Neutrophil (primary cell): Measurements from ENCODE around the gene SLFN13.
"Not testable (repeated sequence)": the region's sequence is repeated elsewhere in the genome, so short reads cannot be mapped to it uniquely, and the experiment has no call there.

Experiments used
- H3K27ac ChIP-seq: fragments of 200-600 bp; sonication (generic); 2 replicates; pipeline ENCODE4 v1.5.1; 2016; ENCODE audit warnings: mild to moderate bottlenecking, moderate library complexity
- H3K27me3 ChIP-seq: fragments of 200-600 bp; sonication (generic); 2 replicates; pipeline ENCODE4 v1.6.0; 2016; ENCODE audit warnings: mild to moderate bottlenecking
- H3K36me3 ChIP-seq: fragments of 200-600 bp; sonication (generic); 2 replicates; pipeline ENCODE4 v1.5.1; 2017
- H3K4me1 ChIP-seq, 2 experiments: fragments of 200-600 bp in 1 of 2; sonication (generic) in 1 of 2; 1 replicate in 1 of 2; 2 replicates in 1 of 2; pipeline versions ENCODE4 v1.5.1 to v1.6.1; 2013 to 2016; ENCODE audit warnings: low read depth in 1 of 2, low read length in 1 of 2, mild to moderate bottlenecking in 1 of 2, moderate library complexity in 1 of 2; ENCODE audit not compliant: control insufficient read depth in 1 of 2, insufficient read depth in 1 of 2
- H3K4me3 ChIP-seq, 2 experiments: fragments of 200-600 bp in 1 of 2; sonication (generic) in 1 of 2; 1 replicate in 1 of 2; 2 replicates in 1 of 2; pipeline ENCODE4 v1.5.1; 2013 to 2016; ENCODE audit warnings: low read depth in 1 of 2, low read length in 1 of 2, mild to moderate bottlenecking in 1 of 2, moderate library complexity in 1 of 2
- H3K9me3 ChIP-seq: fragments of 200-600 bp; sonication (generic); 2 replicates; pipeline ENCODE4 v1.5.1; 2016
- CTCF ChIP-seq: fragments of 200-600 bp; sonication (generic); IDR thresholded peaks from 2 replicates; pipeline ENCODE4 v1.5.1; 2016; ENCODE audit warnings: antibody characterized with exemption

The SLFN13 gene

GRCh38 chr17:35407531-35407930 is 41.0 kb downstream of the SLFN13 start:
- no peak for TF ChIP-seq CTCF
- no peak overlapping the region for H3K4me3 ChIP-seq
- H3K4me1 ChIP-seq: no peaks in the 10 kb centered on the region
- H3K27ac ChIP-seq: no peak overlapping the region
- peaks cover 11% of the 10 kb centered on the region for H3K36me3 ChIP-seq
- H3K27me3 ChIP-seq: no peaks in the 10 kb centered on the region
- no peaks in the 10 kb centered on the region for H3K9me3 ChIP-seq

- no peak overlapping the region for H3K4me3 ChIP-seq
- no peaks in the 10 kb centered on the region for H3K9me3 ChIP-seq
- no peak overlapping the region for H3K27ac ChIP-seq
- no peaks in the 10 kb centered on the region for H3K4me1 ChIP-seq
- no peak for TF ChIP-seq CTCF
- H3K36me3 ChIP-seq: peaks cover 11% of the 10 kb centered on the region
- no peaks in the 10 kb centered on the region for H3K27me3 ChIP-seq
Observed at GRCh38 chr17:35406568-35406967, 42.0 kb downstream of the SLFN13 start.

- Histone ChIP-seq H3K27me3 (no peaks in the 10 kb centered on the region), H3K36me3 (no peaks in the 10 kb centered on the region), H3K9me3 (no peaks in the 10 kb centered on the region), H3K27ac (no peak overlapping the region), H3K4me3 (no peak overlapping the region), H3K4me1 (no peaks in the 10 kb centered on the region)
- no peak for TF ChIP-seq CTCF
Observed at GRCh38 chr17:35404360-35404759, 44.2 kb downstream of the SLFN13 start.

- peaks cover 17% of the 10 kb centered on the region in 2 experiments for H3K4me1 ChIP-seq
- not testable (repeated sequence) for H3K27ac ChIP-seq, H3K4me3 ChIP-seq, H3K9me3 ChIP-seq, H3K27me3 ChIP-seq, H3K36me3 ChIP-seq
Observed at GRCh38 chr17:35393783-35394182, 54.8 kb downstream of the SLFN13 start.

- Histone ChIP-seq H3K27me3 (no peaks in the 10 kb centered on the region), H3K36me3 (no peaks in the 10 kb centered on the region), H3K9me3 (no peaks in the 10 kb centered on the region), H3K4me1 (peaks cover 17% of the 10 kb centered on the region in 2 experiments), H3K4me3 (no peak overlapping the region), H3K27ac (peak overlapping the region; percentile 54)
- TF ChIP-seq CTCF: no peak
Observed at GRCh38 chr17:35390663-35391062, 57.9 kb downstream of the SLFN13 start.

- H3K27ac ChIP-seq: peak overlapping the region; percentile 54
Observed at GRCh38 chr17:35390156-35390555, 58.4 kb downstream of the SLFN13 start.

More at GRCh38 chr17:35390156-35390555, 58.4 kb downstream of the SLFN13 start:
- H3K9me3 ChIP-seq: no peaks in the 10 kb centered on the region
- no peaks in the 10 kb centered on the region for H3K27me3 ChIP-seq
- TF ChIP-seq CTCF: no peak
- no peak overlapping the region for H3K4me3 ChIP-seq
- peaks cover 17% of the 10 kb centered on the region in 2 experiments for H3K4me1 ChIP-seq
- no peaks in the 10 kb centered on the region for H3K36me3 ChIP-seq
